GM12878 (cell line): ENCODE measurements around the gene SEL1L. TPM values are rescaled to one million over a fixed set of nuclear protein-coding genes. Genes with fewer than 3 reads are reported as not detected.

Source experiments
- NR2C1 ChIP-seq: fragments of 450-650 bp; IDR thresholded peaks from 2 replicates; pipeline ENCODE4 v1.6.1; 2017; ENCODE audit warnings: antibody characterized with exemption, mild to moderate bottlenecking, moderate library complexity
- PBX3 ChIP-seq: IDR thresholded peaks from 2 replicates; pipeline ENCODE4 v1.6.1; 2011; ENCODE audit warnings: mild to moderate bottlenecking, low read depth, low read length, moderate library complexity; ENCODE audit not compliant: insufficient replicate concordance
- SMARCA5 ChIP-seq: fragments of 450-650 bp; IDR thresholded peaks from 2 replicates; pipeline ENCODE4 v1.6.1; 2017; ENCODE audit warnings: mild to moderate bottlenecking
- SREBF2 ChIP-seq: IDR thresholded peaks from 2 replicates; pipeline ENCODE4 v1.6.1; 2012; ENCODE audit warnings: mild to moderate bottlenecking, low read length
- USF2 ChIP-seq: IDR thresholded peaks from 2 replicates; pipeline ENCODE4 v1.6.1; 2011; ENCODE audit warnings: low read depth, low read length, improper control_type of control experiment, borderline replicate concordance
- ZBTB11 ChIP-seq: fragments of 450-650 bp; formaldehyde crosslinking; IDR thresholded peaks from 2 replicates; pipeline ENCODE4 v1.5.0; 2022; ENCODE audit warnings: mild to moderate bottlenecking, missing genetic modification characterization
- polyA plus RNA-seq, 11 experiments: library from polyadenylated mRNA; depleted of rRNA in 4 of 11; unstranded in 6 of 11; stranded (reverse) in 5 of 11; fragments of >200 nt; fragmentation: Nextera tagmentation in 4 of 11; fragmentation: Illumina TruSeq in 1 of 11; extraction: Ambion mirVana in 4 of 11; extraction: Trizol in 1 of 11; gene quantifications; 1 replicate in 1 of 11; 2 replicates in 10 of 11; pipeline versions ENCODE4 v1.2.1 to v1.2.3, GENCODE V29; 2011 to 2016; ENCODE audit warnings: inconsistent platforms in 2 of 11, missing spikeins in 2 of 11, low read depth in 1 of 11
- total RNA-seq, 4 experiments: library from RNA; depleted of rRNA in 3 of 4; stranded (reverse); fragments of >200 nt in 3 of 4; fragmentation: Illumina TruSeq in 1 of 4; extraction: Trizol in 1 of 4; gene quantifications; 2 replicates each; pipeline versions ENCODE4 v1.2.1 to v1.2.3, GENCODE V29; 2013 to 2021

Gene SEL1L
- total and polyA plus RNA-seq, 10 of the 15 experiments (the other 5 are each of a cell fraction or from before 2014, with no cell fraction given) = 13.4 to 57.2 (median 31.7) TPM

GRCh38 chr14:81511111-81511904 is 22.3 kb downstream of the SEL1L start (continued):
- TF ChIP-seq USF2 (no peak), SREBF2 (no peak), PBX3 (no peak), NR2C1 (no peak), SMARCA5 (no peak), ZBTB11 (CRISPR knock-in tag) (no peak)
- TF ChIP-seq, all 136 proteins: peak for 0
